NCI-H524 treated with DMSO at 0.1 percent for 48 hours (cell line): ENCODE measurements around the gene TNFRSF14.

ENCODE experiments used
- DNase-seq: peaks from one replicate; lab custom pipeline; 2025; lab: John Stamatoyannopoulos, UW

Gene TNFRSF14

GRCh38 chr1:2556277-2556677 lies at the start of gene TNFRSF14:
TSS of gene TNFRSF14 (plus strand) at chr1:2556371. CDS start at chr1:2556665, 294 bp downstream.
- no peak for DNase-seq

- no peak for DNase-seq
These were observed 49.1 kb upstream of the TNFRSF14 start for GRCh38 chr1:2506901-2507565.

DNA sequence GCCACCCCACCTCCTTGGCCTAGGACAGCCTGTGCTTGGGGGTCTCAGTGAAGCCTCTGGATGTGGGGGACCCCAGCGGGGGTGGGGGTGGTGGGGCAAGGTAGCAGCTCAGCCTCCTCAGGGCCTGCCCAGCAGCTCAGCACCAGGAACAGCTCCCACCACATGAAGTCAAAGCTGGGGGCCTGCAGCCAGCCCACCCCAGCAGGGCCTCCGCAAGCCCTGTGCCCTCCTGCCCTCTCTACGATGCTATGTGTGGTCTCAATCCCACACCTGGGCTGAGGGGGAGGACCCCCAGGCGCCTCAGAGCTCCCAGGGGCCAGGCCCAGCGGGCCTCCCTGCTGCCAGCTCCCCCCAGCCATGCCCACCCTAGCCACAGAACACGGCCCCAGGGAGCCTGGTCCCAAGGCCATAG lies 48.4 kb upstream of the TNFRSF14 start:
- DNase-seq, result no peak

DNA sequence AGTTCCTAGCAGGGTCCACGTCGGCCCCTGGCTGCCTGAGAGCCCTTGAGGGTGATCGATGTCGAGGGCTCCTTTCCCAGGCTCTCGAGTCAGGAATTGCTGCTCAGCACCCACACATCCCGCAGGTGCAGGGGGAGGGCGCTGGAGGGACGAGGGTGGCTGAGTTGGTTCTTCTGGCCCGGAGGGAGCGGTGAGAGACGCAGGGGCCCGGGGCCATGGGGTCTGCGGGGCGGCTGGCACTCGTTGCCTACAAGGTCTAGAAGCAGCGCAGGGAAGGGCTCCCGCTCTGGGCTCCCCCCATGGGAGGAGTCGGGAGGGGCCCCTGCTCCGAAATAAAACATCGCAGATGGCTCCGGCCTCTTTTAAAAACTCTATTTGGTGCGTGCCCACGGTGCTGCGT lies 48.0 kb upstream of the TNFRSF14 start:
- DNase-seq, result no peak

GRCh38 chr1:2508751-2509150 lies 47.4 kb upstream of the TNFRSF14 start:
- no peak for DNase-seq

GRCh38 chr1:2509589-2509988 lies 46.6 kb upstream of the TNFRSF14 start:
- no peak for DNase-seq

DNA sequence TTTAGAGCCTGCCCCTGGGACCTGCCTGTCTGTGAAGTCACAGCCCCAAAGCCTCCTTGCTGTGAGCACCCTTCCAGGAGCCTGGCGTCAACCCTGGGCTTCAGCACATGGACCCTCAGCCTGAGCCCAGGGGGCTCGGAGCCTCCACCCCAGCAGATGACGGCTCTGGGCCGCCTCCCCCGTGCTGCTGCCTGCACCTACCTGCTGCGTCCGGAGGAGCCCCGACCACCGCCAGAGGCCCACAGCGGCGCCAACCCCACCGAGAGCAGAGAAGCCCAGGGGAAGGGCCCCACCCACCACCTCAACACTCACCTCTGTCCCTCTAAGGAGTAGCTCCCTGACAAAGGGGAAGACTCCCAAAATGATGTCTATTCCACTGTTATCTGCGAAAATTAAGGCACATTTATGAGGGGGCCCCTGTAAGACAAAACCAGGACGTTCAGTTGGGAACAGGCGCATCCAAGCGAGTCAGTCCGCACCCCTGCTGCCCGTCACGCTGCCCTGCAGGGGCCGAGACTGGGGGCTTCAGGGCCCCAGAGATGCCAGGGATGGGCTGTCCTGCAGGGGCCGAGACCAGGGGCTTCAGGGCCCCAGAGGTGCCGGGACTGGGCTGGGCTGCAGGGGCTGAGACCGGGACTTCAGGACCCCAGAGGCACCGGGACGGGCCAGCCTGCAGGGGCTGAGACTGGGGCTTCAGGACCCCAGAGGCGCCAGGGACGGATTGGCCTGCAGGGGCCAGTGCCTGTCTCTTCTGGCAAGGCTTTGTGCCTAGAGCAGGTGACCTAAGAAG lies 45.6 kb upstream of the TNFRSF14 start:
- no peak for DNase-seq

GRCh38 chr1:2512862-2513421 lies 43.2 kb upstream of the TNFRSF14 start:
- DNase-seq, result no peak

DNA sequence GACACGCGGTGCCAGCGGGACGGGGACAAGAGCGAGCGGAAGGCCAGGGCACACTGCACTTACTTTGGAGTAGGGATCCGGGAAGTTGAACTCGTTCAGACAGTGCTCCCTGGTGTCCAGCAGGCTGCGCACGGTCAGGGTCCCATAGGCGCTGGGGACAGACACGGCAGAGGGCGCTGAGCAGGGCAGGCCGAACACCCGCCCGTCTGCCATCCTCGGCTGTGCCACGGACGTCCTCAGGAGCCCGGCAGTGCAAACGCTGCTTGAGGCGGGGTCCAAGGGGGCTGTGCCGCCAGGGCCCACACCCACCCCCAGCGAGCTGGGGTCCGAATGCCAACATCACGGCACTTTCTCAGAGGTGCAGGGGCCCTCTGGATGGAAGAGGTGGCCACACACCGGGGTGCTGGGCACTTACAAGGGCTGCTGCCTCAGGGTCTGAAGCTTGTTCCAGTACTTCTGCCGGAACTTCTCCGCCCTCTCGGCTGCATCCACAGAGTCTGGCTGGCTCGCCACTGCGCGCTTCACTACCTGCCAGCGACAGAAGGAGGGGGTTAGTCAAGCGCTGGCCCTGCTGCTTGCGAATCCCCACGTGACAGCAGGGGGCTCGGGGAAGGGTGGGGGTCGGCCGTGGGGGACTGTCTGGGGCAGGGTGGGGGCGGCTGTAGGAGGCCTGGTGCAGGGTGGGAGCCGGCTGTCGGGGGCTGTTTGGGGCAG lies 42.1 kb upstream of the TNFRSF14 start:
- DNase-seq, result no peak

- DNase-seq, result no peak
These were observed 41.1 kb upstream of the TNFRSF14 start for GRCh38 chr1:2514863-2515762.

- no peak for DNase-seq
These were observed 40.4 kb upstream of the TNFRSF14 start for GRCh38 chr1:2515763-2516080.

- no peak for DNase-seq
These were observed 40.0 kb upstream of the TNFRSF14 start for GRCh38 chr1:2516124-2516523.

- DNase-seq, result no peak
These were observed 39.2 kb upstream of the TNFRSF14 start for GRCh38 chr1:2516946-2517345.

GRCh38 chr1:2517966-2518365 lies 38.2 kb upstream of the TNFRSF14 start:
- DNase-seq, result no peak

GRCh38 chr1:2518528-2518927 lies 37.6 kb upstream of the TNFRSF14 start:
- no peak for DNase-seq

DNA sequence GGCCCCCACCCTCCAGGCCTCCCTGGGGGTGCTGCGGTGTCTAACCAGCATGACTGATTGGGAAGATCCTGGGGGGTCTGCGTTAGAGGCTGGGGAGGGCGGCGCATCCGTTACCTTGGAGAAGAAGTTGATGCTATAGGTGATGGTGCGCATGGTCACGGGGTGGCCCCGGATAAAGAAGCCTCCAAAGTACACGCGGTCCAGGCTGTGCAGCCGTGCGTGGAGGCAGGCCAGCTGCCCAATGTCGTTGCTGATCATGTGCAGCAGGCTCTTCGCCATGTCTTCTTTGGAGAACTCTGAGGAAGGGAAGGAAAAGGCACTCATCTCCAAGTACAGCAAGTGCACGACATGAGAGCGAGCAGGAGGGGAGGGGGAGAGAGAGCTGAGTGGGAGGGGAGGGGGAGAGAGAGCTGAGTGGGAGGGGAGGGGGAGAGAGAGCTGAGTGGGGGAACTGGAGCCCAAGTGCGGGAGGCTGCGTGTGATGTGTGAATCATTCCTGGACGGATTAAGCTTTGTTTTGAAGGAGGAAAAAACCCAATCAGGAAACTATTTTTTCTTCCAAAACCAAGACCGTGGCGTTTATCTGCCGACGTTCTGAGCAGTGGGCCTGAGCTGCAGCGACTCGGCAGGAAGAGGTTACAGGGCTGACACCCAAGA lies 37.0 kb upstream of the TNFRSF14 start:
- DNase-seq, result no peak

GRCh38 chr1:2519729-2520128 lies 36.4 kb upstream of the TNFRSF14 start:
- DNase-seq, result no peak

- no peak for DNase-seq
These were observed 36.0 kb upstream of the TNFRSF14 start for GRCh38 chr1:2520206-2520605.

DNA sequence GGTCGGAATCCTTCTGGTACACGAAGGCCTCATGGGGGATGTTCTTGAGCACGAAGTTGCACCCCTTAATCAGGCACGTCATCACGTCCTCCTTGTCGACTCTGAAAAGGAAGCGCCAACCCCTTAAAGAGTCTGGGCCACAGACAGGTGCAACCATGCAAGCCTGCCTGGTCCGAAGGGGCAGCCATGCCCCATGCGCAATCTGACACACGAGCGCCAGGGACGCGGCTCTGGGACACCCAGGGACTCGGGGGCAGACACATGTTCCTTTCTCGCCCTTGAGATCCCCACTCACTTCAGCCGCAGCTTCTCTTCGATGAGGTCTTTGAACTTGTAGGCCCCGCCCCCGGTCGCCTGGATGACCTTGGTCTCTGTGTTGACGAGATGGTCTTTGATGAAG lies 35.4 kb upstream of the TNFRSF14 start:
- no peak for DNase-seq

GRCh38 chr1:2522230-2522629 lies 33.9 kb upstream of the TNFRSF14 start:
- DNase-seq, result no peak

GRCh38 chr1:2523191-2523890 lies 32.8 kb upstream of the TNFRSF14 start:
- no peak for DNase-seq
